Nephron progenitor cell (in vitro differentiated cells): ENCODE data around the gene TRIO.

Experiments used
- DNase-seq: peaks from one replicate; pipeline ENCODE4 v3.0.0; 2021
- H3K27ac Mint-ChIP-seq: 2 replicates; pipeline ENCODE4 v1.8.0; 2021; ENCODE audit warnings: mild to moderate bottlenecking, moderate library complexity, mixed read lengths
- H3K27me3 Mint-ChIP-seq: 2 replicates; pipeline ENCODE4 v1.8.0; 2021; ENCODE audit warnings: mild to moderate bottlenecking, low read depth, mixed read lengths; ENCODE audit not compliant: poor library complexity
- H3K36me3 Mint-ChIP-seq: 2 replicates; pipeline ENCODE4 v1.8.0; 2021; ENCODE audit warnings: low read depth, mixed read lengths
- H3K4me1 Mint-ChIP-seq: 2 replicates; pipeline ENCODE4 v1.8.0; 2021; ENCODE audit warnings: mixed read lengths
- H3K4me3 Mint-ChIP-seq: 2 replicates; pipeline ENCODE4 v1.8.0; 2021; ENCODE audit warnings: mild to moderate bottlenecking, moderate library complexity, mixed read lengths
- H3K9me3 Mint-ChIP-seq: 2 replicates; pipeline ENCODE4 v1.8.0; 2021; ENCODE audit warnings: mild to moderate bottlenecking, moderate library complexity, mixed read lengths
- TF ChIP-seq, protein P1 (sequence below): fragments of 200-600 bp; sonication (generic); IDR thresholded peaks from 2 replicates; pipeline ENCODE4 v1.5.0; 2021; ENCODE audit warnings: antibody characterized with exemption

Gene TRIO

DNA sequence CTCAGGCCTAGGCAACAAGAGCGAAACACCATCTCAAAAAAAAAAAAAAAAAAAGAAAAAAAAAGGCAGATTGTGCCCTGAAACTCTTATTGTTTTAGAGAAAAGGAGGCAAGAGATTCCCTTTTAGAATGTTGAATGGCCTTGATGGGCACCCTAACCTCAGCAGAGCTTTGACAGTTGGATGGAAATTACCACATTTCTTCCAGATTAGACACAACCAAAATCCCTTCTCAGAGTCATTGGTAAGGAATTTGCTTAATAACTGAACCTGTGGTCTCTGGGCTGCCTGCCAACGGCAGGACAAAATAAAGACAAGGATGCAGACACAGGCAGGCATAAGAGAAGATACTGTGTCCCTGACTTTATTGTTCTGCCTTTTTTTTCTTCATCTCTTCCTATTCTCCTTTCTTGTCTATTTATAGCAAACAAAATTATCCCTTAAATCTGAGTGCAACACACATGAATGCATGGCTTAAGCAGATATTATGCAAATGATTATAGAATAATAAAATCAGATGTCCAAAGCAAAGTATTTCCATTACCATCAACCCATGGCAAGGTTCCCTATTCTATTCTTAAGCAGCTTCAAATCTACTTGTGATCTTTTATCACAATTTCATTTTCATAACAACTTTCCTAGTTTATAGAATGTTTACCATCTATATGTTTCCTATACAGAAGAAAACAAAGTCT lies 37.3 kb upstream of the TRIO start:
- Mint-ChIP-seq H3K27me3 (peaks cover 12% of the 10 kb centered on the region), H3K4me3 (no peak overlapping the region), H3K9me3 (peaks cover 9% of the 10 kb centered on the region), H3K36me3 (no peaks in the 10 kb centered on the region), H3K4me1 (peaks cover 15% of the 10 kb centered on the region), H3K27ac (no peak overlapping the region)
- TF ChIP-seq, protein P1, sequence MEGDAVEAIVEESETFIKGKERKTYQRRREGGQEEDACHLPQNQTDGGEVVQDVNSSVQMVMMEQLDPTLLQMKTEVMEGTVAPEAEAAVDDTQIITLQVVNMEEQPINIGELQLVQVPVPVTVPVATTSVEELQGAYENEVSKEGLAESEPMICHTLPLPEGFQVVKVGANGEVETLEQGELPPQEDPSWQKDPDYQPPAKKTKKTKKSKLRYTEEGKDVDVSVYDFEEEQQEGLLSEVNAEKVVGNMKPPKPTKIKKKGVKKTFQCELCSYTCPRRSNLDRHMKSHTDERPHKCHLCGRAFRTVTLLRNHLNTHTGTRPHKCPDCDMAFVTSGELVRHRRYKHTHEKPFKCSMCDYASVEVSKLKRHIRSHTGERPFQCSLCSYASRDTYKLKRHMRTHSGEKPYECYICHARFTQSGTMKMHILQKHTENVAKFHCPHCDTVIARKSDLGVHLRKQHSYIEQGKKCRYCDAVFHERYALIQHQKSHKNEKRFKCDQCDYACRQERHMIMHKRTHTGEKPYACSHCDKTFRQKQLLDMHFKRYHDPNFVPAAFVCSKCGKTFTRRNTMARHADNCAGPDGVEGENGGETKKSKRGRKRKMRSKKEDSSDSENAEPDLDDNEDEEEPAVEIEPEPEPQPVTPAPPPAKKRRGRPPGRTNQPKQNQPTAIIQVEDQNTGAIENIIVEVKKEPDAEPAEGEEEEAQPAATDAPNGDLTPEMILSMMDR = no peak
- DNase-seq = no peak

DNA sequence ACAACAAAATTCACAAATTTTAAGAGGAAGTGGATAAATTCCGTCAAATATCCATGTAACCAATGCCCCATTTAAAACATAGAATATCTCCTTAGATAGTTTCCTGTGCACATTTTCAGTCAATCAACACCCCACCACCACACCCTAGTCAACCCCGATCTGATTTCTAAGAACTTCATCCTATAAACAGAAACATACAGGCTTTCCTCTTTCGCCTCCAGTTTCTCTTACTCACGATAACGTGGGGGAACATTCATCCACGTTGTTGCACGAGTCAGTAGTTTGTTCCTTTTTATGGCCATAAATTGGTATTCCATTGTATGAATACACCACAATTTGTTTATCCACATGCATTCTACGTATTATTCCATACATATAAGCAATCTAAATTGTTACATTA lies 35.6 kb upstream of the TRIO start:
- no peak for DNase-seq
- Mint-ChIP-seq H3K4me3 (no peak overlapping the region), H3K9me3 (peaks cover 9% of the 10 kb centered on the region), H3K36me3 (no peaks in the 10 kb centered on the region), H3K27ac (no peak overlapping the region), H3K27me3 (peaks cover 12% of the 10 kb centered on the region), H3K4me1 (peaks cover 11% of the 10 kb centered on the region)
- TF ChIP-seq, protein P1 = no peak

- Mint-ChIP-seq H3K27ac (no peak overlapping the region), H3K4me3 (peak overlapping the region; percentile 79), H3K9me3 (peaks cover 4% of the 10 kb centered on the region), H3K4me1 (peaks cover 11% of the 10 kb centered on the region), H3K27me3 (peaks cover 12% of the 10 kb centered on the region), H3K36me3 (no peaks in the 10 kb centered on the region)
- TF ChIP-seq, protein P1 = peak; percentile 62
- DNase-seq = peak; percentile 63
Observed at GRCh38 chr5:14108170-14108996, 34.8 kb upstream of the TRIO start.

GRCh38 chr5:14109041-14109747 lies 33.9 kb upstream of the TRIO start:
- no peak overlapping the region for H3K4me3 Mint-ChIP-seq
- H3K9me3 Mint-ChIP-seq = no peaks in the 10 kb centered on the region
- TF ChIP-seq, protein P1 = no peak
- H3K4me1 Mint-ChIP-seq = peaks cover 16% of the 10 kb centered on the region
- H3K27me3 Mint-ChIP-seq = peaks cover 12% of the 10 kb centered on the region
- DNase-seq = no peak
- H3K36me3 Mint-ChIP-seq = no peaks in the 10 kb centered on the region
- no peak overlapping the region for H3K27ac Mint-ChIP-seq

GRCh38 chr5:14109771-14110170 lies 33.4 kb upstream of the TRIO start:
- H3K27ac Mint-ChIP-seq = no peak overlapping the region
- no peak overlapping the region for H3K4me3 Mint-ChIP-seq
- TF ChIP-seq, protein P1 = no peak
- H3K27me3 Mint-ChIP-seq = peaks cover 12% of the 10 kb centered on the region
- DNase-seq = no peak
- no peaks in the 10 kb centered on the region for H3K9me3 Mint-ChIP-seq
- H3K4me1 Mint-ChIP-seq = peaks cover 22% of the 10 kb centered on the region
- no peaks in the 10 kb centered on the region for H3K36me3 Mint-ChIP-seq
